ENCODE data around the gene GP1BA. TPM values are rescaled to one million over a fixed set of nuclear protein-coding genes. Genes with fewer than 3 reads are reported as not detected.

GP1BA gene
- total RNA-seq, 1 experiment from 2014 or later = not detected

GRCh38 chr17:4966844-4967538 is 34.9 kb downstream of the GP1BA start (continued):
- TF ChIP-seq TCF7 (CRISPR knock-in tag; IDR thresholded peaks at IDR 0.05; ENCODE audit: low read depth) (no peak), SMAD4 (CRISPR knock-in tag; IDR thresholded peaks at IDR 0.05) (no peak), USF2 (CRISPR knock-in tag; IDR thresholded peaks at IDR 0.05) (0 out of 2 replicates have a peak, but pooled peaks have one; percentile 34), NFATC4 (CRISPR knock-in tag; IDR thresholded peaks at IDR 0.05) (no peak), RELA (CRISPR knock-in tag; IDR thresholded peaks at IDR 0.05; ENCODE audit: borderline replicate concordance) (0 out of 2 replicates have a peak, but pooled peaks have one; percentile 22), ZNF232 (CRISPR knock-in tag; IDR thresholded peaks at IDR 0.05) (0 out of 2 replicates have a peak, but pooled peaks have one; percentile 58), USF1 (CRISPR knock-in tag; IDR thresholded peaks at IDR 0.05) (peak; percentile 54; the same call in 1 of the 2 replicates), HMGA2 (CRISPR knock-in tag; IDR thresholded peaks at IDR 0.05) (no peak), E2F5 (CRISPR knock-in tag; IDR thresholded peaks at IDR 0.05) (peak; percentile 63; the same call in 1 of the 2 replicates), JUN (CRISPR knock-in tag; IDR thresholded peaks at IDR 0.05) (peak; percentile 64; the same call in 1 of the 2 replicates), NR3C1 (CRISPR knock-in tag; conservative IDR thresholded peaks at IDR 0.05; ENCODE audit: low read depth) (no peak), ATF6 (CRISPR knock-in tag; IDR thresholded peaks at IDR 0.05) (no peak), FOXK1 (CRISPR knock-in tag; IDR thresholded peaks at IDR 0.05) (no peak; the same call in 1 of the 2 replicates)
- TF ChIP-seq, protein P1, sequence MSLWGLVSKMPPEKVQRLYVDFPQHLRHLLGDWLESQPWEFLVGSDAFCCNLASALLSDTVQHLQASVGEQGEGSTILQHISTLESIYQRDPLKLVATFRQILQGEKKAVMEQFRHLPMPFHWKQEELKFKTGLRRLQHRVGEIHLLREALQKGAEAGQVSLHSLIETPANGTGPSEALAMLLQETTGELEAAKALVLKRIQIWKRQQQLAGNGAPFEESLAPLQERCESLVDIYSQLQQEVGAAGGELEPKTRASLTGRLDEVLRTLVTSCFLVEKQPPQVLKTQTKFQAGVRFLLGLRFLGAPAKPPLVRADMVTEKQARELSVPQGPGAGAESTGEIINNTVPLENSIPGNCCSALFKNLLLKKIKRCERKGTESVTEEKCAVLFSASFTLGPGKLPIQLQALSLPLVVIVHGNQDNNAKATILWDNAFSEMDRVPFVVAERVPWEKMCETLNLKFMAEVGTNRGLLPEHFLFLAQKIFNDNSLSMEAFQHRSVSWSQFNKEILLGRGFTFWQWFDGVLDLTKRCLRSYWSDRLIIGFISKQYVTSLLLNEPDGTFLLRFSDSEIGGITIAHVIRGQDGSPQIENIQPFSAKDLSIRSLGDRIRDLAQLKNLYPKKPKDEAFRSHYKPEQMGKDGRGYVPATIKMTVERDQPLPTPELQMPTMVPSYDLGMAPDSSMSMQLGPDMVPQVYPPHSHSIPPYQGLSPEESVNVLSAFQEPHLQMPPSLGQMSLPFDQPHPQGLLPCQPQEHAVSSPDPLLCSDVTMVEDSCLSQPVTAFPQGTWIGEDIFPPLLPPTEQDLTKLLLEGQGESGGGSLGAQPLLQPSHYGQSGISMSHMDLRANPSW (CRISPR knock-in tag; conservative IDR thresholded peaks at IDR 0.05; ENCODE audit: low read depth) = no peak
- TF ChIP-seq, protein P2, sequence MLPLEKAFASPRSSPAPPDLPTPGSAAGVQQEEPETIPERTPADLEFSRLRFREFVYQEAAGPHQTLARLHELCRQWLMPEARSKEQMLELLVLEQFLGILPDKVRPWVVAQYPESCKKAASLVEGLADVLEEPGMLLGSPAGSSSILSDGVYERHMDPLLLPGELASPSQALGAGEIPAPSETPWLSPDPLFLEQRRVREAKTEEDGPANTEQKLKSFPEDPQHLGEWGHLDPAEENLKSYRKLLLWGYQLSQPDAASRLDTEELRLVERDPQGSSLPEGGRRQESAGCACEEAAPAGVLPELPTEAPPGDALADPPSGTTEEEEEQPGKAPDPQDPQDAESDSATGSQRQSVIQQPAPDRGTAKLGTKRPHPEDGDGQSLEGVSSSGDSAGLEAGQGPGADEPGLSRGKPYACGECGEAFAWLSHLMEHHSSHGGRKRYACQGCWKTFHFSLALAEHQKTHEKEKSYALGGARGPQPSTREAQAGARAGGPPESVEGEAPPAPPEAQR (CRISPR knock-in tag; IDR thresholded peaks at IDR 0.05) = no peak
- TF ChIP-seq, protein P3, sequence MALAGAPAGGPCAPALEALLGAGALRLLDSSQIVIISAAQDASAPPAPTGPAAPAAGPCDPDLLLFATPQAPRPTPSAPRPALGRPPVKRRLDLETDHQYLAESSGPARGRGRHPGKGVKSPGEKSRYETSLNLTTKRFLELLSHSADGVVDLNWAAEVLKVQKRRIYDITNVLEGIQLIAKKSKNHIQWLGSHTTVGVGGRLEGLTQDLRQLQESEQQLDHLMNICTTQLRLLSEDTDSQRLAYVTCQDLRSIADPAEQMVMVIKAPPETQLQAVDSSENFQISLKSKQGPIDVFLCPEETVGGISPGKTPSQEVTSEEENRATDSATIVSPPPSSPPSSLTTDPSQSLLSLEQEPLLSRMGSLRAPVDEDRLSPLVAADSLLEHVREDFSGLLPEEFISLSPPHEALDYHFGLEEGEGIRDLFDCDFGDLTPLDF (CRISPR knock-in tag; IDR thresholded peaks at IDR 0.05) = 0 out of 2 replicates have a peak, but pooled peaks have one; percentile 57
